Liver (tissue), 9 donors: ENCODE results near the gene SHROOM2. TPM values are rescaled to one million over a fixed set of nuclear protein-coding genes. Genes with fewer than 3 reads are reported as not detected.

Experiments used
- DNase-seq: peaks from one replicate; pipeline ENCODE4 v3.0.0-alpha.2; 2017; ENCODE audit warnings: low spot score
- H3K27ac ChIP-seq, 2 donors: one replicate each; pipeline ENCODE4 v1.7.0; 2013; ENCODE audit warnings: inconsistent platforms in 2 of 2, low read length in 2 of 2, control low read depth in 1 of 2, low read depth in 1 of 2, mild to moderate bottlenecking in 1 of 2
- H3K27me3 ChIP-seq, 4 donors: one replicate each; pipeline versions ENCODE4 v1.6.1 to v1.7.0; 2013; ENCODE audit warnings: low read length in 3 of 4, inconsistent platforms in 1 of 4, mild to moderate bottlenecking in 1 of 4, moderate library complexity in 1 of 4; ENCODE audit not compliant: control insufficient read depth in 4 of 4, insufficient read depth in 4 of 4
- H3K36me3 ChIP-seq, 4 donors: one replicate each; pipeline versions ENCODE4 v1.6.1 to v1.7.0; 2013; ENCODE audit warnings: low read length in 3 of 4, mild to moderate bottlenecking in 3 of 4, low read depth in 1 of 4, moderate library complexity in 1 of 4; ENCODE audit not compliant: control insufficient read depth in 4 of 4, insufficient read depth in 3 of 4
- H3K4me1 ChIP-seq, 4 donors: one replicate each; pipeline versions ENCODE4 v1.6.1 to v1.7.0; 2013; ENCODE audit warnings: low read length in 3 of 4, mild to moderate bottlenecking in 3 of 4, moderate library complexity in 1 of 4; ENCODE audit not compliant: control insufficient read depth in 4 of 4, insufficient read depth in 4 of 4
- H3K4me3 ChIP-seq, 3 donors: one replicate each; pipeline versions ENCODE4 v1.6.1 to v1.7.0; 2013; ENCODE audit warnings: low read length in 3 of 3, control low read depth in 1 of 3, low read depth in 1 of 3, mild to moderate bottlenecking in 1 of 3
- H3K9ac ChIP-seq, 2 donors: one replicate each; pipeline ENCODE4 v1.7.0; 2013; ENCODE audit warnings: low read length in 2 of 2, mild to moderate bottlenecking in 2 of 2, moderate library complexity in 2 of 2, control low read depth in 1 of 2, low read depth in 1 of 2
- H3K9me3 ChIP-seq, 4 donors: one replicate each; pipeline versions ENCODE4 v1.6.1 to v1.7.0; 2013; ENCODE audit warnings: low read length in 3 of 4; ENCODE audit not compliant: control insufficient read depth in 4 of 4
- CTCF ChIP-seq: fragments of 150-350 bp; IDR thresholded peaks from 2 replicates; pipeline ENCODE4 v1.5.1; 2017; ENCODE audit warnings: improper control_type of control experiment, low read depth, low read length; ENCODE audit not compliant: missing input control
- EGR1 ChIP-seq, 2 donors: IDR thresholded peaks; 2 replicates each; pipeline ENCODE4 v1.6.1; 2016 to 2018; ENCODE audit warnings: antibody characterized with exemption in 2 of 2, low read depth in 2 of 2
- FOXA1 ChIP-seq: IDR thresholded peaks from 2 replicates; pipeline ENCODE4 v1.6.1; 2016; ENCODE audit warnings: antibody characterized with exemption
- FOXA2 ChIP-seq: IDR thresholded peaks from 2 replicates; pipeline ENCODE4 v1.6.1; 2016; ENCODE audit warnings: antibody characterized with exemption
- GABPA ChIP-seq, 2 donors: IDR thresholded peaks in 1 of 2; conservative IDR thresholded peaks in 1 of 2; 2 replicates each; pipeline ENCODE4 v1.6.1; 2016; ENCODE audit warnings: antibody characterized with exemption in 2 of 2, mild to moderate bottlenecking in 1 of 2, moderate library complexity in 1 of 2
- HNF4G ChIP-seq: IDR thresholded peaks from 2 replicates; pipeline ENCODE4 v1.6.1; 2016; ENCODE audit warnings: antibody characterized with exemption
- JUND ChIP-seq, 2 donors: IDR thresholded peaks; 2 replicates each; pipeline ENCODE4 v1.6.1; 2016; ENCODE audit warnings: antibody characterized with exemption in 2 of 2
- MAX ChIP-seq: IDR thresholded peaks from 2 replicates; pipeline ENCODE4 v1.6.1; 2016; ENCODE audit warnings: antibody characterized with exemption
- NR2F2 ChIP-seq: IDR thresholded peaks from 2 replicates; pipeline ENCODE4 v1.6.1; 2016; ENCODE audit warnings: antibody characterized with exemption
- RAD21 ChIP-seq, 2 donors: IDR thresholded peaks; 2 replicates each; pipeline ENCODE4 v1.6.1; 2016; ENCODE audit warnings: antibody characterized with exemption in 2 of 2, mild to moderate bottlenecking in 2 of 2
- RXRA ChIP-seq, 2 donors: IDR thresholded peaks; 2 replicates each; pipeline ENCODE4 v1.6.1; 2017 to 2018; ENCODE audit warnings: antibody characterized with exemption in 2 of 2, mild to moderate bottlenecking in 1 of 2
- SP1 ChIP-seq: IDR thresholded peaks from 2 replicates; pipeline ENCODE4 v1.6.1; 2018; ENCODE audit warnings: antibody characterized with exemption, mild to moderate bottlenecking
- TAF1 ChIP-seq: conservative IDR thresholded peaks from 2 replicates; pipeline ENCODE4 v1.6.1; 2016; ENCODE audit warnings: antibody characterized with exemption, mild to moderate bottlenecking
- YY1 ChIP-seq: IDR thresholded peaks from 2 replicates; pipeline ENCODE4 v1.6.1; 2016; ENCODE audit warnings: antibody characterized with exemption, mild to moderate bottlenecking
- ZBTB33 ChIP-seq: IDR thresholded peaks from 2 replicates; pipeline ENCODE4 v1.6.1; 2016; ENCODE audit warnings: antibody characterized with exemption
- WGBS: extraction: QIAGEN DNeasy Blood & Tissue Kit; methylation state at CpG from one replicate; pipeline ENCODE4 v1.1.7; 2013; 5-methylcytosine and 5-hydroxymethylcytosine counted together
- polyA plus RNA-seq, 2 donors: library from polyadenylated mRNA; stranded (reverse) in 1 of 2; unstranded in 1 of 2; fragments of 200-250 nt in 1 of 2; fragments of >200 nt in 1 of 2; fragmentation: Nextera tagmentation in 1 of 2; extraction: Ambion mirVana in 1 of 2; gene quantifications; one replicate each; pipeline versions ENCODE4 v1.2.1 to v1.2.3, GENCODE V29; 2013 to 2015
- total RNA-seq, 2 donors: library from RNA; depleted of rRNA; stranded (reverse); fragments of >200 nt; gene quantifications; one replicate each; pipeline ENCODE4 v1.2.3, GENCODE V29; 2014
- donor health status: healthy.
- donor health status: healthy.
- donor health status: healthy.
- donor health status: healthy.
- donor health status: healthy.

Gene SHROOM2
- total and polyA plus RNA-seq, 4 donors = 1.1 to 5.4 (median 3.6) TPM

GRCh38 chrX:9937761-9938160 lies 151.5 kb downstream of the SHROOM2 start (continued):
- TF ChIP-seq EGR1 (IDR thresholded peaks at IDR 0.05; ENCODE audit: low read depth in 2 of 2) = no peak

GRCh38 chrX:9938516-9938915 lies 152.3 kb downstream of the SHROOM2 start:
- H3K27ac ChIP-seq = no peak overlapping the region
- H3K9me3 ChIP-seq = no peaks in the 10 kb centered on the region
- TF ChIP-seq NR2F2 = no peak
- 91% methylated on average over 7 of the region's 7 CpGs for WGBS
- no peak for DNase-seq
- no peaks in the 10 kb centered on the region for H3K27me3 ChIP-seq
- no peak overlapping the region for H3K9ac ChIP-seq
- H3K4me1 ChIP-seq = no peaks in the 10 kb centered on the region
- H3K36me3 ChIP-seq = peaks cover 3 to 18% (median 7%) of the 10 kb centered on the region in 4 donors
- H3K4me3 ChIP-seq = no peak overlapping the region

GRCh38 chrX:9940421-9940820 lies 154.2 kb downstream of the SHROOM2 start:
- WGBS = 94% methylated on average over 14 of the region's 14 CpGs
- Histone ChIP-seq H3K27me3 (no peaks in the 10 kb centered on the region), H3K4me3 (no peak overlapping the region), H3K36me3 (peaks cover 3 to 23% (median 9%) of the 10 kb centered on the region in 4 donors), H3K27ac (no peak overlapping the region), H3K9ac (no peak overlapping the region), H3K4me1 (no peaks in the 10 kb centered on the region), H3K9me3 (no peaks in the 10 kb centered on the region)
- DNase-seq = no peak
- TF ChIP-seq RAD21 (IDR thresholded peaks at IDR 0.05) = no peak
- no peak for TF ChIP-seq GABPA (IDR thresholded peaks at IDR 0.05 in 1 of 2, conservative IDR thresholded peaks at IDR 0.05 in 1 of 2)
- no peak for TF ChIP-seq NR2F2
- no peak for TF ChIP-seq YY1
- TF ChIP-seq JUND (IDR thresholded peaks at IDR 0.05) = no peak
- TF ChIP-seq RXRA (IDR thresholded peaks at IDR 0.05) = no peak
- no peak for TF ChIP-seq SP1
- no peak for TF ChIP-seq FOXA2
- TF ChIP-seq HNF4G = no peak
- TF ChIP-seq ZBTB33 = no peak
- no peak for TF ChIP-seq FOXA1
- TF ChIP-seq CTCF = no peak
- no peak for TF ChIP-seq TAF1
- TF ChIP-seq MAX = no peak

GRCh38 chrX:9942086-9942485 lies 155.9 kb downstream of the SHROOM2 start:
- no peaks in the 10 kb centered on the region for H3K27me3 ChIP-seq
- TF ChIP-seq CTCF (no peak), RAD21 (IDR thresholded peaks at IDR 0.05) (no peak), RXRA (IDR thresholded peaks at IDR 0.05) (no peak), EGR1 (IDR thresholded peaks at IDR 0.05; ENCODE audit: low read depth in 2 of 2) (no peak)
- H3K9ac ChIP-seq = no peak overlapping the region
- 79% methylated on average over 6 of the region's 6 CpGs for WGBS
- DNase-seq = no peak
- no peak overlapping the region for H3K27ac ChIP-seq
- H3K9me3 ChIP-seq = no peaks in the 10 kb centered on the region
- H3K4me3 ChIP-seq = no peak overlapping the region
- peaks cover 3 to 33% (median 15%) of the 10 kb centered on the region in 4 donors for H3K36me3 ChIP-seq
- no peaks in the 10 kb centered on the region for H3K4me1 ChIP-seq
